Activated CD4-positive, alpha-beta memory T cell treated with anti-CD3 and anti-CD28 coated beads for 36 hours (primary cell): ENCODE measurements around the gene TGFA. TPM values are rescaled to one million over a fixed set of nuclear protein-coding genes. Genes with fewer than 3 reads are reported as not detected.

ENCODE experiments used
- CTCF ChIA-PET: fragments of 350-600 bp; sonication (Branson Sonifier 250); formaldehyde crosslinking; loops from one replicate; lab custom pipeline; 2021; ENCODE audit warnings: antibody characterized with exemption, inconsistent platforms; lab: Charles Lee
- POLR2A ChIA-PET: fragments of 350-600 bp; sonication (Branson Sonifier 250); formaldehyde crosslinking; loops from one replicate; lab custom pipeline; 2021; ENCODE audit warnings: antibody characterized with exemption; lab: Charles Lee
- DNase-seq: peaks from one replicate; pipeline ENCODE4 v3.0.0-alpha.2; 2020
- H3K27ac Mint-ChIP-seq: one replicate; pipeline ENCODE4 v1.8.0; 2021; ENCODE audit warnings: mixed read lengths
- H3K27me3 Mint-ChIP-seq: one replicate; pipeline ENCODE4 v1.8.0; 2021; ENCODE audit warnings: mixed read lengths
- H3K36me3 Mint-ChIP-seq: one replicate; pipeline ENCODE4 v1.8.0; 2021; ENCODE audit warnings: mixed read lengths
- H3K4me1 Mint-ChIP-seq: one replicate; pipeline ENCODE4 v1.8.0; 2021; ENCODE audit warnings: low read depth, mixed read lengths
- H3K4me3 Mint-ChIP-seq: one replicate; pipeline ENCODE4 v1.8.0; 2021; ENCODE audit warnings: mild to moderate bottlenecking, mixed read lengths
- H3K9me3 Mint-ChIP-seq: one replicate; pipeline ENCODE4 v1.8.0; 2021; ENCODE audit warnings: mixed read lengths
- intact Hi-C: fragments of 100-400 bp; cut with micrococcal nuclease; formaldehyde crosslinking; loops from one replicate; pipeline ENCODE4 v1.15.1; 2023
- total RNA-seq, 2 experiments: library from RNA; stranded (reverse); gene quantifications; one replicate each; pipeline ENCODE4 v1.2.3, GENCODE V29; 2021

Gene TGFA
- total RNA-seq, 2 experiments from 2014 or later = 0.50 to 0.58 TPM

- Mint-ChIP-seq H3K4me1 (peaks cover 10% of the 10 kb centered on the region), H3K27ac (no peak overlapping the region), H3K36me3 (no peaks in the 10 kb centered on the region), H3K27me3 (no peaks in the 10 kb centered on the region), H3K9me3 (peaks cover 4% of the 10 kb centered on the region), H3K4me3 (no peak overlapping the region)
- POLR2A ChIA-PET = no interaction called here
- CTCF ChIA-PET = no interaction called here
- intact Hi-C loops = no loop called here
- no peak for DNase-seq
Observed at GRCh38 chr2:70479816-70480215, 73.8 kb downstream of the TGFA start.

DNA sequence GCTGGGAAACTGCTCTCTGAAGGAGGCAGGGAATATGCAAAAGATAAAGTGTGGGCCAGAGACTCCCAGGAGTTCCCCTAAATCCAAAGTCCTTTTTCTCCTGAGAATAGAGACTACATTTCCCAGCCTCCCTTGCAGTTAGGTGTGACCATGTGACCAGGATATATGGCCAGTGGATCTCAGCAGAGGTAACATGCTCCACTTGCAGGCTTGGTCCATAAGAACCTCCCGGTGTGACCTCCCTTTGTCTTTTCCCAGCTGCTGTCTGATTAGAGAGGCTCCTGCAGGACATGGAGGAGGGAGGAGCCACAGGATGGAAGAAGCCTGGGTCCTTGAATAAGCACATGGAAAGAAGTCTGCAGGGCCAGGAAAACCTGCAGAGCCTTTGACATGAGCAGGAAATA is 76.2 kb downstream of the TGFA start:
- peaks cover 26% of the 10 kb centered on the region for H3K4me1 Mint-ChIP-seq
- no peaks in the 10 kb centered on the region for H3K36me3 Mint-ChIP-seq
- no peak for DNase-seq
- ChIA-PET POLR2A (no interaction called here), CTCF (no interaction called here)
- no peak overlapping the region for H3K4me3 Mint-ChIP-seq
- H3K9me3 Mint-ChIP-seq = peaks cover 4% of the 10 kb centered on the region
- intact Hi-C loops = no loop called here
- no peaks in the 10 kb centered on the region for H3K27me3 Mint-ChIP-seq
- H3K27ac Mint-ChIP-seq = no peak overlapping the region

- no peaks in the 10 kb centered on the region for H3K27me3 Mint-ChIP-seq
- no peak overlapping the region for H3K4me3 Mint-ChIP-seq
- intact Hi-C loops = no loop called here
- no peak overlapping the region for H3K27ac Mint-ChIP-seq
- POLR2A ChIA-PET = no interaction called here
- H3K36me3 Mint-ChIP-seq = no peaks in the 10 kb centered on the region
- peaks cover 26% of the 10 kb centered on the region for H3K4me1 Mint-ChIP-seq
- H3K9me3 Mint-ChIP-seq = no peaks in the 10 kb centered on the region
- no peak for DNase-seq
- CTCF ChIA-PET = interaction anchor here (0.6 kb wide), 1 partner anchor 135 kb away, joined by 3 read pairs; no protein-coding TSS in a partner anchor
Observed at GRCh38 chr2:70475266-70475665, 78.4 kb downstream of the TGFA start.

DNA sequence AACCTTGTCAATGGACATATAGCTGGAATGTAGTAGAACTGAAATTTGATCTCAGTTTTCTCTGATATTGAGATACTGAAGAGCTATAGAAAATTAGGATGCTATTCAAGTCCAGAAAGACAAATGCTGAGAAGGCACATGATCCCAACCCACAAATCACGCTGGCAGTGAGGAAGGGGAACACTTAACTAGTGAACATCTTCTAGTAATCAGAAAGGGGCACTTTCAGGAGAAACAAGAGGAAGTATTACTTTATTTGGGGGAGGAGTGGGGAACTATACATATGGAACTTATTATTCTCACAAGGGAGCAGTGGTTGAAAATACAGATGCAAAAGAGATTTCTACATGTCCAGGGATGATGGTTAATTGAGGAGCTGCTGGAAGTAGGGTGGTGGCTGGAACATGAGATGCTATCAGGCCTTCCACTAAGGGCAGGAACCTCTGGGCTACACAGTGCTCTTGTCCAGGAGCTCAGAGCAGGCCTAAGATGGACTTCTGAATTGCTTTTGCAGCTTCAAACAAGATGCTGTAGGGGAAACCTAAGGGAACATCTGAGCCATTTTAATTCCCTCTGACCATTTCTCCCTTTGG is 79.3 kb downstream of the TGFA start:
- Mint-ChIP-seq H3K4me1 (peaks cover 26% of the 10 kb centered on the region), H3K27me3 (no peaks in the 10 kb centered on the region), H3K4me3 (no peak overlapping the region), H3K36me3 (no peaks in the 10 kb centered on the region), H3K9me3 (no peaks in the 10 kb centered on the region), H3K27ac (no peak overlapping the region)
- POLR2A ChIA-PET = no interaction called here
- CTCF ChIA-PET = no interaction called here
- intact Hi-C loops = no loop called here
- no peak for DNase-seq

DNA sequence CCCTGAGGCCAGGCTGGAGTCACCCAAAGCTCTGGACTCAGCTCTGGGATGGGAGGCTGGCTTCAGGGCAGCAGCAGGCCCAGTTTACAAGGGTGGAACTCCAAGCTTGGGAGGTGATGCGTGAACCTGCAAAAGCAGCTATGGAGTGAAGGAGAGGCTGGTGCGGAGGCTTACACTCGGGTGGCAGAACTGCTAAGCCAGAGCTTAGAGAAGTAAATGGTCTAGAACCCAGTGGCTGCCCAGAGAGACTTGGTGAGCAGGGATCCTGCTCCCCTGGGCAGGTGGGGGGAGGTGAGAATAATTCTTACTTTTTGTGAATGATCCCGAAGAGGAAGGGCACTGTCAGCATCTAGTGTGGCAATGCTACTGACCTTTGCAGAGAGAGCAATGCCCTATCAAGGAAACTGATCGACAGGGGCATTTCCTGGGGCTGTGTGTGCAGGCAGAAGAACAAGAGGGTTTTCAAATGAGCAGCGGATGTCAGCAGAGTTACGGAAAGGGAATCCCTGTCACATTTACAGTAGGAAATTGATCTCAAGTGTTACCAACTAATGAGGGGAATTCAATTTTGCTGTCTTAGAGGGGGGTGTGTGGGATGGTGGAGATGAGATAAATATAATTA is 80.4 kb downstream of the TGFA start:
- no peak for DNase-seq
- Mint-ChIP-seq H3K27me3 (no peaks in the 10 kb centered on the region), H3K4me1 (peaks cover 26% of the 10 kb centered on the region), H3K36me3 (no peaks in the 10 kb centered on the region), H3K27ac (no peak overlapping the region), H3K9me3 (no peaks in the 10 kb centered on the region), H3K4me3 (no peak overlapping the region)
- intact Hi-C loops = no loop called here
- CTCF ChIA-PET = no interaction called here
- POLR2A ChIA-PET = no interaction called here

- CTCF ChIA-PET = no interaction called here
- POLR2A ChIA-PET = no interaction called here
- H3K4me3 Mint-ChIP-seq = no peak overlapping the region
- H3K27ac Mint-ChIP-seq = no peak overlapping the region
- no peaks in the 10 kb centered on the region for H3K9me3 Mint-ChIP-seq
- peaks cover 26% of the 10 kb centered on the region for H3K4me1 Mint-ChIP-seq
- intact Hi-C loops = no loop called here
- no peak for DNase-seq
- no peaks in the 10 kb centered on the region for H3K36me3 Mint-ChIP-seq
- no peaks in the 10 kb centered on the region for H3K27me3 Mint-ChIP-seq
Observed at GRCh38 chr2:70472221-70472890, 81.3 kb downstream of the TGFA start.

DNA sequence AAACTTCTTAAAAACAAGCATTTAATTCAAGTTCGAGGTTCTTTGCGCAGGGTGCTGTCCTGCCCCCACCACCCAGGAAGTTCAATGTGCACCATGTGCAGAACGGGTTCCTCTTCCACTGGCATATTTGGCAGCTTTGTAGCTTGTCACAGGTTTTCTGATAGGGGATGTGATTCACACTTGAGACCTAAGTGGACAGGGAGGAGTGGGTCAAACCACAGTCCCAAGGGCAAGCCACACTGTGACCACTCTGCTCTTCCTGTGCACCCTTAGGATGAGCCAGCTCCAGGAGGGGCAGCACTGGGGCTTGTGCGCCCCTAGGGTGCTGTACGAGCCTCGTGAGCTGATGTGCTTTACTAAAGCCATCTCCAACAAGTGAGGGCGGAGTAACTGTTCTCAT is 82.5 kb downstream of the TGFA start:
- Mint-ChIP-seq H3K27me3 (no peaks in the 10 kb centered on the region), H3K27ac (no peak overlapping the region), H3K9me3 (no peaks in the 10 kb centered on the region), H3K4me3 (no peak overlapping the region), H3K36me3 (no peaks in the 10 kb centered on the region), H3K4me1 (peaks cover 24% of the 10 kb centered on the region)
- no peak for DNase-seq
- ChIA-PET POLR2A (no interaction called here), CTCF (no interaction called here)
- intact Hi-C loops = no loop called here

GRCh38 chr2:70469961-70470360 is 83.7 kb downstream of the TGFA start:
- Mint-ChIP-seq H3K27ac (no peak overlapping the region), H3K36me3 (no peaks in the 10 kb centered on the region), H3K9me3 (no peaks in the 10 kb centered on the region), H3K27me3 (no peaks in the 10 kb centered on the region), H3K4me3 (no peak overlapping the region), H3K4me1 (peaks cover 16% of the 10 kb centered on the region)
- DNase-seq = no peak
- ChIA-PET POLR2A (no interaction called here), CTCF (no interaction called here)
- intact Hi-C loops = no loop called here

DNA sequence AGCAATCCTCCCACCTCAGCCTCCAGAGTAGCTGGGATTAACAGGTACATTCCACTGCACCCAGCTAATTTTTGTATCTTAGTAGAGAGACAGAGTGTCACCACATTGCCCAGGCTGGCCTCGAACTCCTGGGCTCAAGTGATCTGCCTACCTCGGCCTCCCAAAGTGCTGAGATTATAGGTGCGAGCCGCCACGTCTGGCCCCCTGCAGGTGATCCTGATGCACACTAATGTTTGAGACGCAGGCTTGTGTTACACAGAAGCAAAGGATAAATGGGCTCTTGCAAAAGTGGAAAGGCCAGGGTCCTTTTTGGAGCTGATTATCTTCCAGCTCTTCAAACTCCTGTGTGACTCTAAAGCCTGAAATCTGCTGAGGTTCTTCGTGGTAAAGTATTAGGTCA is 84.2 kb downstream of the TGFA start:
- ChIA-PET POLR2A (no interaction called here), CTCF (interaction anchor here (1.2 kb wide), 1 partner anchor 165 kb away, joined by 3 read pairs; no protein-coding TSS in a partner anchor)
- Mint-ChIP-seq H3K4me3 (no peak overlapping the region), H3K27me3 (no peaks in the 10 kb centered on the region), H3K36me3 (no peaks in the 10 kb centered on the region), H3K9me3 (no peaks in the 10 kb centered on the region), H3K27ac (no peak overlapping the region), H3K4me1 (peaks cover 16% of the 10 kb centered on the region)
- DNase-seq = no peak
- intact Hi-C loops = no loop called here

- Mint-ChIP-seq H3K36me3 (no peaks in the 10 kb centered on the region), H3K9me3 (no peaks in the 10 kb centered on the region), H3K27ac (no peak overlapping the region), H3K4me1 (peaks cover 12% of the 10 kb centered on the region), H3K27me3 (no peaks in the 10 kb centered on the region), H3K4me3 (no peak overlapping the region)
- DNase-seq = no peak
- intact Hi-C loops = no loop called here
- POLR2A ChIA-PET = no interaction called here
- CTCF ChIA-PET = interaction anchor here (1.2 kb wide), 1 partner anchor 165 kb away, joined by 3 read pairs; no protein-coding TSS in a partner anchor
Observed at GRCh38 chr2:70468878-70469277, 84.7 kb downstream of the TGFA start.

DNA sequence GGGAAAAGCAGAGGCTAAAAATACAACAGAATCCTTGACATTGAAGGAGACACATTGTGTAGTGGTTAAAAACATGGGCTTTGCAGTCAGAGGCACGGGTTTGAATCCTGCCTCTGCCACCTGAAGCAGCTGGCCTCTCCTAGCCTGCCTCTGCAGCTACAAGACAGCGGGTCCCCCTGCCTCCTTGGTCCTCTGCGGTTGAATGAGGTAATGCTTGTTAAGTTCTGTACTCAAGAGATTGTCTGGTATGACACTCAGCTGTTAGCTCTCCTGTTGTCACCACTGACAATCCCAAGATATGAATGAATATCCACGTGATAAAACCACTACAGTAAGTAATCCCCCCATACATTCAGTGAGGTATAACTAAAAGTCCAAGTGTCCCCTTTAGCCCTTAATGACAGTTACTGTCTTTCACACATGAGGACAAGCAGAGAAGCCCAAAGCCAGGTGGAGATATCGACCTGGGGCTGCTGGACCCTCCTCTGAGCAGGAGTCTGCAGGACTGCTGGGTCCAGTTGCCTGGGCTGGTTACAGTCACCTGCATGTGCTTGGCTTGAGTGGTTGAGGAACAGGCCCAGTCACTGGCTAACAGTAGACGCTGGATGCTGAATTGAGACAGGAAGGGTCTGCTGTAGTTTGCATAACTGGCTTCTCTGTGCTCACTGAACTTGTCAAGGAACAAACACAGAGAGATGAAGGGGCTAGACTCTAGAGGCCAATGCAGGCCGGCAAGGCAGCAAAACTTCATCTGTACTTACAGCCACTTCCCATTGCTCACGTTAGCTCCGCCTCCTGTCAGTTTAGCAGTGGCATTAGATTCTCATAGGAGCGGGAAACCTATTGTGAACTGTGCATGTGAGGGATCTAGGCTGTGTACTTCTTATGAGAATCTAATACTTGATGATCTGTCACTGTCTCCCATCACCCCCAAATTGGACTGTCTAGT is 85.5 kb downstream of the TGFA start:
- DNase-seq = no peak
- ChIA-PET POLR2A (no interaction called here), CTCF (interaction anchor here (0.5 to 1.2 kb wide), 2 partner anchors 10 to 164 kb away, joined by 3 read pairs; no protein-coding TSS in a partner anchor)
- no peak overlapping the region for H3K27ac Mint-ChIP-seq
- H3K9me3 Mint-ChIP-seq = no peaks in the 10 kb centered on the region
- H3K4me1 Mint-ChIP-seq = peaks cover 4% of the 10 kb centered on the region
- no peak overlapping the region for H3K4me3 Mint-ChIP-seq
- no peaks in the 10 kb centered on the region for H3K36me3 Mint-ChIP-seq
- intact Hi-C loops = no loop called here
- no peaks in the 10 kb centered on the region for H3K27me3 Mint-ChIP-seq

GRCh38 chr2:70467237-70467636 is 86.4 kb downstream of the TGFA start:
- Mint-ChIP-seq H3K4me3 (no peak overlapping the region), H3K9me3 (no peaks in the 10 kb centered on the region), H3K27me3 (no peaks in the 10 kb centered on the region), H3K4me1 (no peaks in the 10 kb centered on the region), H3K36me3 (no peaks in the 10 kb centered on the region), H3K27ac (no peak overlapping the region)
- CTCF ChIA-PET = no interaction called here
- POLR2A ChIA-PET = no interaction called here
- DNase-seq = no peak
- intact Hi-C loops = no loop called here
